K562 (cell line): Measurements from ENCODE around the gene LGR6. TPM values are rescaled to one million over a fixed set of nuclear protein-coding genes. Genes with fewer than 3 reads are reported as not detected.

ENCODE experiments used
- ARID1B ChIP-seq: fragments of 450-650 bp; IDR thresholded peaks from 2 replicates; pipeline ENCODE4 v1.6.1; 2016; ENCODE audit warnings: antibody characterized with exemption, mild to moderate bottlenecking, inconsistent platforms
- BHLHE40 ChIP-seq: IDR thresholded peaks from 2 replicates; pipeline ENCODE4 v1.6.1; 2011; ENCODE audit warnings: low read length, improper control_type of control experiment
- DPF2 ChIP-seq: fragments of 450-650 bp; IDR thresholded peaks from 2 replicates; pipeline ENCODE4 v1.6.1; 2016
- ETV1 ChIP-seq: fragments of 450-650 bp; conservative IDR thresholded peaks from 2 replicates; pipeline ENCODE4 v1.6.1; 2016; ENCODE audit warnings: missing genetic modification characterization, control low read depth, low read depth, missing compliant biosample characterization
- GATAD2A ChIP-seq: fragments of 450-650 bp; IDR thresholded peaks from 2 replicates; pipeline ENCODE4 v1.6.1; 2017
- HNRNPH1 ChIP-seq: fragments of 200-400 bp; formaldehyde crosslinking; optimal IDR thresholded peaks from 2 replicates; pipeline ENCODE3; 2017; ENCODE audit warnings: low read depth, mild to moderate bottlenecking, low read length, moderate library complexity
- KAT2B ChIP-seq: IDR thresholded peaks from one replicate; pipeline ENCODE4 v1.6.1; 2012; ENCODE audit warnings: low read depth, mild to moderate bottlenecking, control low read depth, inconsistent platforms, low read length, moderate library complexity
- KDM1A ChIP-seq, 2 experiments: fragments of 450-650 bp; IDR thresholded peaks; 2 replicates each; pipeline ENCODE4 v1.6.1; 2016; ENCODE audit warnings: mild to moderate bottlenecking in 2 of 2
- KDM4B ChIP-seq, 2 experiments: fragments of 450-650 bp in 1 of 2; sonication (generic) in 1 of 2; IDR thresholded peaks; 2 replicates each; pipeline ENCODE4 v1.6.1; 2016 to 2017; ENCODE audit warnings: borderline replicate concordance in 2 of 2, antibody characterized with exemption in 1 of 2, low read depth in 1 of 2, mild to moderate bottlenecking in 1 of 2
- NR1H2 ChIP-seq: sonication (generic); formaldehyde crosslinking; IDR thresholded peaks from 2 replicates; pipeline ENCODE4 v1.4.0; 2020; ENCODE audit warnings: mild to moderate bottlenecking, missing genetic modification reagents
- NR4A1 ChIP-seq, 2 experiments: fragments of 250-450 bp in 1 of 2; fragments of 450-650 bp in 1 of 2; sonication (Bioruptor Pico) in 1 of 2; IDR thresholded peaks; 2 replicates each; pipeline versions ENCODE4 v1.4.0 to v1.6.1; 2016 to 2020; ENCODE audit warnings: mild to moderate bottlenecking in 2 of 2, missing compliant biosample characterization in 1 of 2, missing genetic modification characterization in 1 of 2, moderate library complexity in 1 of 2
- PBX2 ChIP-seq, 2 experiments: IDR thresholded peaks in 1 of 2; conservative IDR thresholded peaks in 1 of 2; 2 replicates each; pipeline ENCODE4 v1.6.1; 2016; ENCODE audit warnings: low read depth in 2 of 2, mild to moderate bottlenecking in 1 of 2, missing compliant biosample characterization in 1 of 2, missing genetic modification characterization in 1 of 2, moderate library complexity in 1 of 2
- RB1 ChIP-seq: fragments of 450-650 bp; IDR thresholded peaks from 2 replicates; pipeline ENCODE4 v1.6.1; 2017; ENCODE audit warnings: low read depth, mild to moderate bottlenecking
- SMARCB1 ChIP-seq: IDR thresholded peaks from 2 replicates; pipeline ENCODE4 v1.6.1; 2011; ENCODE audit warnings: improper control_type of control experiment, low read depth; ENCODE audit not compliant: insufficient read length
- SRSF9 ChIP-seq: fragments of 200-400 bp; formaldehyde crosslinking; IDR thresholded peaks from 2 replicates; pipeline ENCODE4 v1.6.1; 2017; ENCODE audit warnings: low read depth, low read length, borderline replicate concordance
- THRAP3 ChIP-seq: fragments of 450-650 bp; IDR thresholded peaks from 2 replicates; pipeline ENCODE4 v1.6.1; 2016; ENCODE audit warnings: mild to moderate bottlenecking, inconsistent platforms, borderline replicate concordance
- ZNF12 ChIP-seq: sonication (generic); formaldehyde crosslinking; IDR thresholded peaks from 2 replicates; pipeline ENCODE4 v1.4.0; 2020; ENCODE audit warnings: mild to moderate bottlenecking, missing genetic modification reagents
- polyA plus RNA-seq, 8 experiments: library from polyadenylated mRNA; depleted of rRNA in 4 of 8; stranded (reverse) in 5 of 8; unstranded in 3 of 8; fragments of >200 nt; fragmentation: Nextera tagmentation in 2 of 8; fragmentation: Illumina TruSeq in 1 of 8; extraction: Ambion mirVana in 2 of 8; extraction: Trizol in 1 of 8; gene quantifications; 2 replicates each; pipeline versions ENCODE4 v1.2.1 to v1.2.3, GENCODE V29; 2011 to 2014; ENCODE audit warnings: inconsistent platforms in 1 of 8, missing spikeins in 1 of 8
- total RNA-seq, 7 experiments: library from RNA; depleted of rRNA in 6 of 7; stranded (reverse); fragments of >200 nt in 6 of 7; fragmentation: Illumina TruSeq in 2 of 7; extraction: Trizol in 2 of 7; gene quantifications; 2 replicates each; pipeline versions ENCODE4 v1.2.1 to v1.2.3, GENCODE V29; 2011 to 2021; ENCODE audit warnings: low replicate concordance in 1 of 7
- TF ChIP-seq, protein P1 (sequence below): fragments of 450-650 bp; formaldehyde crosslinking; conservative IDR thresholded peaks from 2 replicates; pipeline ENCODE4 v1.4.0; 2022; ENCODE audit warnings: mild to moderate bottlenecking, missing genetic modification characterization
- TF ChIP-seq, protein P2 (sequence below), 2 experiments: fragments of 450-650 bp in 1 of 2; IDR thresholded peaks; 2 replicates each; pipeline ENCODE4 v1.6.1; 2011 to 2017; ENCODE audit warnings: low read depth in 2 of 2, antibody characterized with exemption in 1 of 2, borderline replicate concordance in 1 of 2, low read length in 1 of 2, mild to moderate bottlenecking in 1 of 2, mixed read lengths in 1 of 2; ENCODE audit not compliant: control insufficient read depth in 1 of 2

The LGR6 gene
- total and polyA plus RNA-seq, 9 of the 15 experiments (the other 6 are each of a cell fraction or from before 2014, with no cell fraction given) = 0.01 to 0.54 (median 0.17) TPM; not detected in 1

GRCh38 chr1:202235856-202236837 lies 42.5 kb downstream of the LGR6 start (continued):
- TF ChIP-seq ETV1 = no peak
- TF ChIP-seq KDM1A (IDR thresholded peaks at IDR 0.05) = no peak
- TF ChIP-seq, protein P1, sequence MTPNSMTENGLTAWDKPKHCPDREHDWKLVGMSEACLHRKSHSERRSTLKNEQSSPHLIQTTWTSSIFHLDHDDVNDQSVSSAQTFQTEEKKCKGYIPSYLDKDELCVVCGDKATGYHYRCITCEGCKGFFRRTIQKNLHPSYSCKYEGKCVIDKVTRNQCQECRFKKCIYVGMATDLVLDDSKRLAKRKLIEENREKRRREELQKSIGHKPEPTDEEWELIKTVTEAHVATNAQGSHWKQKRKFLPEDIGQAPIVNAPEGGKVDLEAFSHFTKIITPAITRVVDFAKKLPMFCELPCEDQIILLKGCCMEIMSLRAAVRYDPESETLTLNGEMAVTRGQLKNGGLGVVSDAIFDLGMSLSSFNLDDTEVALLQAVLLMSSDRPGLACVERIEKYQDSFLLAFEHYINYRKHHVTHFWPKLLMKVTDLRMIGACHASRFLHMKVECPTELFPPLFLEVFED (CRISPR knock-in tag) = no peak
- no peak for TF ChIP-seq SMARCB1
- TF ChIP-seq BHLHE40 = peak; percentile 30; the same call in 1 of the 2 replicates
- no peak for TF ChIP-seq ZNF12 (CRISPR knock-in tag)
- TF ChIP-seq PBX2 (CRISPR knock-in tag; IDR thresholded peaks at IDR 0.05; ENCODE audit: low read depth) = no peak
- TF ChIP-seq PBX2 (tag; conservative IDR thresholded peaks at IDR 0.05; ENCODE audit: low read depth) = no peak
- TF ChIP-seq GATAD2A = no peak
- TF ChIP-seq SRSF9 = no peak
- peak; percentile 37; the same call in 1 of the 2 replicates for TF ChIP-seq RB1
- no peak; the same call in 1 of the 2 replicates for TF ChIP-seq ARID1B
- no peak for TF ChIP-seq THRAP3
- TF ChIP-seq, protein P2, sequence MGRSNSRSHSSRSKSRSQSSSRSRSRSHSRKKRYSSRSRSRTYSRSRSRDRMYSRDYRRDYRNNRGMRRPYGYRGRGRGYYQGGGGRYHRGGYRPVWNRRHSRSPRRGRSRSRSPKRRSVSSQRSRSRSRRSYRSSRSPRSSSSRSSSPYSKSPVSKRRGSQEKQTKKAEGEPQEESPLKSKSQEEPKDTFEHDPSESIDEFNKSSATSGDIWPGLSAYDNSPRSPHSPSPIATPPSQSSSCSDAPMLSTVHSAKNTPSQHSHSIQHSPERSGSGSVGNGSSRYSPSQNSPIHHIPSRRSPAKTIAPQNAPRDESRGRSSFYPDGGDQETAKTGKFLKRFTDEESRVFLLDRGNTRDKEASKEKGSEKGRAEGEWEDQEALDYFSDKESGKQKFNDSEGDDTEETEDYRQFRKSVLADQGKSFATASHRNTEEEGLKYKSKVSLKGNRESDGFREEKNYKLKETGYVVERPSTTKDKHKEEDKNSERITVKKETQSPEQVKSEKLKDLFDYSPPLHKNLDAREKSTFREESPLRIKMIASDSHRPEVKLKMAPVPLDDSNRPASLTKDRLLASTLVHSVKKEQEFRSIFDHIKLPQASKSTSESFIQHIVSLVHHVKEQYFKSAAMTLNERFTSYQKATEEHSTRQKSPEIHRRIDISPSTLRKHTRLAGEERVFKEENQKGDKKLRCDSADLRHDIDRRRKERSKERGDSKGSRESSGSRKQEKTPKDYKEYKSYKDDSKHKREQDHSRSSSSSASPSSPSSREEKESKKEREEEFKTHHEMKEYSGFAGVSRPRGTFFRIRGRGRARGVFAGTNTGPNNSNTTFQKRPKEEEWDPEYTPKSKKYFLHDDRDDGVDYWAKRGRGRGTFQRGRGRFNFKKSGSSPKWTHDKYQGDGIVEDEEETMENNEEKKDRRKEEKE (IDR thresholded peaks at IDR 0.05; ENCODE audit: borderline replicate concordance in 1 of 2, control insufficient read depth in 1 of 2, low read depth in 2 of 2, low read length in 1 of 2) = no peak
- no peak for TF ChIP-seq HNRNPH1
- no peak; the same call in 1 of the 2 replicates for TF ChIP-seq DPF2
- no peak for TF ChIP-seq NR4A1 (CRISPR knock-in tag; IDR thresholded peaks at IDR 0.05)
- no peak for TF ChIP-seq NR4A1 (tag; IDR thresholded peaks at IDR 0.05)
- TF ChIP-seq KAT2B = no peak
- TF ChIP-seq NR1H2 (CRISPR knock-in tag) = no peak
- TF ChIP-seq KDM4B (IDR thresholded peaks at IDR 0.05; ENCODE audit: borderline replicate concordance in 2 of 2, low read depth in 1 of 2) = 0 out of 4 replicates have a peak, but pooled peaks of 1 of the 2 experiments have one; percentile 12
